SH-SY5Y (cell line): ENCODE measurements around the gene SORBS2.

Experiments
- GATA2 ChIP-seq: IDR thresholded peaks from 2 replicates; pipeline ENCODE4 v1.6.1; 2011; ENCODE audit warnings: mild to moderate bottlenecking, low read depth, low read length
- GATA3 ChIP-seq: IDR thresholded peaks from 2 replicates; pipeline ENCODE4 v1.6.1; 2011; ENCODE audit warnings: low read depth, mild to moderate bottlenecking, low read length, moderate library complexity

GRCh38 chr4:185839194-185839712 lies 27.3 kb upstream of the SORBS2 start:
- TF ChIP-seq GATA3 (no peak), GATA2 (no peak)
